K562 (cell line): ENCODE data around the gene DLX2. TPM values are rescaled to one million over a fixed set of nuclear protein-coding genes. Genes with fewer than 3 reads are reported as not detected.

Source experiments
- ATAC-seq: fragments of 200-7000 bp; cut with Tn5 transposase; 3 replicates; pipeline ENCODE4 v1.9.1; 2020; ENCODE audit warnings: moderate library complexity
- BruUV-seq: library from RNA; stranded (reverse); fragments of 400-500 nt; replicated peaks from 2 replicates; lab custom pipeline; 2021; lab: Mats Ljungman, UMichigan
- CTCF ChIA-PET: fragments of 300-600 bp; formaldehyde crosslinking; extraction: SDS; loops from one replicate; lab custom pipeline; 2021; ENCODE audit warnings: low intra/inter-chr PET ratio; lab: Yijun Ruan, JAX
- POLR2A ChIA-PET: fragments of 300-600, 350-650 bp; sonication (Branson Sonifier 250); formaldehyde crosslinking; extraction: SDS; loops from one replicate; lab custom pipeline; 2021; ENCODE audit warnings: antibody characterized with exemption, inconsistent platforms; lab: Yijun Ruan, JAX
- DNase-seq, 4 experiments: peaks; one replicate each; pipeline versions ENCODE4 v3.0.0 to v3.0.0-alpha.2; 2011 to 2018; ENCODE audit warnings: low spot score in 3 of 4, mixed read lengths in 3 of 4; ENCODE audit errors: extremely low read depth in 1 of 4
- FAIRE-seq: peaks from 2 replicates; lab custom pipeline; 2011; peaks lifted over from hg19 to GRCh38; lab: Jason Lieb, UNC
- H2AFZ ChIP-seq: 2 replicates; pipeline ENCODE4 v1.6.0; 2011; ENCODE audit warnings: low read depth, low read length, control low read depth, inconsistent platforms
- H3K27ac ChIP-seq: fragments of 200-600 bp; 3 replicates; pipeline ENCODE4 v1.8.0; 2011; ENCODE audit warnings: low read depth, mild to moderate bottlenecking, control low read depth, inconsistent platforms, low read length, moderate library complexity, mixed read lengths; ENCODE audit errors: extremely low read depth
- H3K27me3 ChIP-seq, 2 experiments: fragments of 300-600 bp in 1 of 2; 2 replicates in 1 of 2; 3 replicates in 1 of 2; pipeline versions ENCODE4 v1.6.0 to v1.8.0; 2011; ENCODE audit warnings: inconsistent platforms in 2 of 2, low read length in 2 of 2, mild to moderate bottlenecking in 1 of 2, mixed read lengths in 1 of 2, moderate library complexity in 1 of 2; ENCODE audit not compliant: control insufficient read depth in 2 of 2, insufficient read depth in 2 of 2
- H3K36me3 ChIP-seq: fragments of 300-600 bp; 3 replicates; pipeline ENCODE4 v1.8.0; 2011; ENCODE audit warnings: mild to moderate bottlenecking, low read length, inconsistent platforms; ENCODE audit not compliant: control insufficient read depth, insufficient read depth
- H3K4me1 ChIP-seq, 2 experiments: fragments of 200-600 bp in 1 of 2; replicated peaks in 1 of 2; 2 replicates in 1 of 2; 3 replicates in 1 of 2; pipeline versions ENCODE4 v1.5.1 to v1.8.0; 2011; ENCODE audit warnings: inconsistent platforms in 2 of 2, low read length in 2 of 2, mild to moderate bottlenecking in 1 of 2, mixed read lengths in 1 of 2, moderate library complexity in 1 of 2; ENCODE audit not compliant: control insufficient read depth in 2 of 2, insufficient read depth in 2 of 2
- H3K4me2 ChIP-seq: 2 replicates; pipeline ENCODE4 v1.6.1; 2011; ENCODE audit warnings: low read length, control low read depth, inconsistent platforms, mixed read lengths; ENCODE audit not compliant: insufficient read depth
- H3K4me3 ChIP-seq: fragments of 200-600 bp; sonication (generic), shearing (Covaris generic); 2 replicates; pipeline ENCODE4 v1.5.1; 2016; ENCODE audit warnings: control low read depth, inconsistent platforms
- H3K79me2 ChIP-seq: fragments of 200-600 bp; 3 replicates; pipeline ENCODE4 v1.8.0; 2011; ENCODE audit warnings: low read length, inconsistent platforms; ENCODE audit not compliant: control insufficient read depth, insufficient read depth
- H3K9ac ChIP-seq, 2 experiments: 2 replicates each; pipeline versions ENCODE4 v1.6.0 to v1.6.1; 2011; ENCODE audit warnings: low read depth in 2 of 2, low read length in 2 of 2, control low read depth in 1 of 2, inconsistent platforms in 1 of 2, mild to moderate bottlenecking in 1 of 2, mixed read lengths in 1 of 2; ENCODE audit not compliant: insufficient read depth in 1 of 2
- H3K9me1 ChIP-seq: one replicate; pipeline ENCODE4 v1.6.0; 2011; ENCODE audit warnings: inconsistent platforms, mild to moderate bottlenecking, low read length, moderate library complexity; ENCODE audit not compliant: control insufficient read depth, insufficient read depth
- H3K9me3 ChIP-seq: replicated peaks from 2 replicates; pipeline ENCODE4 v1.5.1; 2011; ENCODE audit warnings: low read depth, low read length, inconsistent platforms; ENCODE audit not compliant: control insufficient read depth, insufficient read depth
- H4K20me1 ChIP-seq: replicated peaks from 2 replicates; pipeline ENCODE4 v1.6.1; 2011; ENCODE audit warnings: low read length, inconsistent platforms, mixed read lengths; ENCODE audit not compliant: control insufficient read depth, insufficient read depth
- HDAC2 ChIP-seq: fragments of 450-650 bp; IDR thresholded peaks from 2 replicates; pipeline ENCODE4 v1.6.1; 2016; ENCODE audit warnings: mild to moderate bottlenecking
- ILF3 ChIP-seq: fragments of 450-650 bp; IDR thresholded peaks from 2 replicates; pipeline ENCODE4 v1.6.1; 2018; ENCODE audit warnings: antibody characterized with exemption, mild to moderate bottlenecking, moderate library complexity, borderline replicate concordance
- IRF1 ChIP-seq: sonication (generic); formaldehyde crosslinking; IDR thresholded peaks from 2 replicates; pipeline ENCODE4 v1.8.0; 2022; ENCODE audit warnings: missing genetic modification reagents, mild to moderate bottlenecking, borderline replicate concordance
- JUNB ChIP-seq: fragments of 450-650 bp; formaldehyde crosslinking; conservative IDR thresholded peaks from 2 replicates; pipeline ENCODE4 v1.4.0; 2020; ENCODE audit warnings: mild to moderate bottlenecking
- MCM7 ChIP-seq, 2 experiments: fragments of 450-650 bp; IDR thresholded peaks; 2 replicates each; pipeline ENCODE4 v1.6.1; 2016 to 2018
- NFATC3 ChIP-seq: fragments of 450-650 bp; IDR thresholded peaks from 2 replicates; pipeline ENCODE4 v1.6.1; 2017; ENCODE audit warnings: mild to moderate bottlenecking
- NUFIP1 ChIP-seq: fragments of 450-650 bp; IDR thresholded peaks from 2 replicates; pipeline ENCODE4 v1.6.1; 2018; ENCODE audit not compliant: partially characterized antibody
- PTTG1 ChIP-seq: fragments of 450-650 bp; IDR thresholded peaks from 2 replicates; pipeline ENCODE4 v1.6.1; 2016; ENCODE audit warnings: low read depth, mild to moderate bottlenecking, missing genetic modification characterization, missing compliant biosample characterization
- RBM39 ChIP-seq: fragments of 200-400 bp; formaldehyde crosslinking; optimal IDR thresholded peaks from 2 replicates; pipeline ENCODE3; 2018; ENCODE audit warnings: low read depth, low read length
- RNF219 ChIP-seq: fragments of 250-450 bp; sonication (Bioruptor Pico); IDR thresholded peaks from 2 replicates; pipeline ENCODE4 v1.5.0; 2022; ENCODE audit warnings: mild to moderate bottlenecking
- SLC30A9 ChIP-seq: fragments of 250-450 bp; sonication (Bioruptor Pico); IDR thresholded peaks from 2 replicates; pipeline ENCODE4 v1.8.0; 2022; ENCODE audit warnings: mild to moderate bottlenecking, moderate library complexity
- TBP ChIP-seq: optimal IDR thresholded peaks from 2 replicates; pipeline ENCODE3; 2011; ENCODE audit warnings: low read depth, low read length, improper control_type of control experiment
- THAP7 ChIP-seq: fragments of 250-450 bp; sonication (Bioruptor Pico); IDR thresholded peaks from 2 replicates; pipeline ENCODE4 v1.5.0; 2021
- ZBTB2 ChIP-seq: fragments of 450-650 bp; IDR thresholded peaks from 2 replicates; pipeline ENCODE4 v1.6.1; 2016; ENCODE audit warnings: antibody characterized with exemption
- ZC3H4 ChIP-seq: sonication (generic); formaldehyde crosslinking; IDR thresholded peaks from 2 replicates; pipeline ENCODE4 v1.9.0; 2021; ENCODE audit warnings: missing genetic modification reagents, borderline replicate concordance
- ZFP36 ChIP-seq: fragments of 150-350 bp; IDR thresholded peaks from 2 replicates; pipeline ENCODE4 v1.6.1; 2018; ENCODE audit warnings: low read length, low read depth; ENCODE audit not compliant: partially characterized antibody
- ZNF263 ChIP-seq: sonication (generic); formaldehyde crosslinking; IDR thresholded peaks from 2 replicates; pipeline ENCODE4 v1.8.0; 2022; ENCODE audit warnings: mild to moderate bottlenecking, missing genetic modification reagents, borderline replicate concordance
- WGBS: fragments of 100-300 bp; shearing (Covaris generic); methylation state at CpG from one replicate; pipeline ENCODE4 v1.1.6; 2016; ENCODE audit warnings: low coverage, mixed read lengths; ENCODE audit not compliant: insufficient coverage; ENCODE audit errors: missing lambda C conversion rate; 5-methylcytosine and 5-hydroxymethylcytosine counted together
- in situ Hi-C: fragments of 300-500 bp; cut with MboI; formaldehyde crosslinking; loops from 4 replicates; pipeline ENCODE4 v1.15.0; 2018; ENCODE audit warnings: inconsistent platforms, mixed read lengths
- intact Hi-C: fragments of 100-400 bp; cut with micrococcal nuclease; formaldehyde crosslinking; loops from 2 replicates; pipeline ENCODE4 v1.14.2; 2022
- polyA plus RNA-seq, 8 experiments: library from polyadenylated mRNA; depleted of rRNA in 4 of 8; stranded (reverse) in 5 of 8; unstranded in 3 of 8; fragments of >200 nt; fragmentation: Nextera tagmentation in 2 of 8; fragmentation: Illumina TruSeq in 1 of 8; extraction: Ambion mirVana in 2 of 8; extraction: Trizol in 1 of 8; gene quantifications; 2 replicates each; pipeline versions ENCODE4 v1.2.1 to v1.2.3, GENCODE V29; 2011 to 2014; ENCODE audit warnings: inconsistent platforms in 1 of 8, missing spikeins in 1 of 8
- total RNA-seq, 7 experiments: library from RNA; depleted of rRNA in 6 of 7; stranded (reverse); fragments of >200 nt in 6 of 7; fragmentation: Illumina TruSeq in 2 of 7; extraction: Trizol in 2 of 7; gene quantifications; 2 replicates each; pipeline versions ENCODE4 v1.2.1 to v1.2.3, GENCODE V29; 2011 to 2021; ENCODE audit warnings: low replicate concordance in 1 of 7

The DLX2 gene
- total and polyA plus RNA-seq, 9 of the 15 experiments (the other 6 are each of a cell fraction or from before 2014, with no cell fraction given): 0.14 to 4.3 (median 0.86) TPM

- BruUV-seq: no TSS peak
- Histone ChIP-seq H3K4me2 (no peak overlapping the region), H3K27ac (no peak overlapping the region), H3K9me3 (no peaks in the 10 kb centered on the region; the same call in 1 of the 2 replicates), H3K4me3 (no peak overlapping the region), H3K9me1 (no peaks in the 10 kb centered on the region), H3K79me2 (no peaks in the 10 kb centered on the region), H4K20me1 (no peaks in the 10 kb centered on the region), H3K27me3 (no peaks in the 10 kb centered on the region), H3K9ac (peak overlapping the region in 1 of 2 experiments; percentile 18; a peak in 1 of 4 replicates), H3K36me3 (no peaks in the 10 kb centered on the region), H2AFZ (no peak overlapping the region), H3K4me1 (peaks cover 4 to 57% of the 10 kb centered on the region in 2 experiments)
- 54% methylated on average over 23 of the region's 23 CpGs for WGBS
- intact Hi-C loops: loop anchor here (10.0 kb wide), 1 partner anchor 181 kb away; the partner anchor contains the start of gene HAT1
- ChIA-PET CTCF (interaction anchor here (4.4 to 5.8 kb wide), 2 partner anchors 294 to 399 kb away, joined by 42 to 74 read pairs; no protein-coding TSS in a partner anchor), POLR2A (interaction anchor here (0.9 to 1.6 kb wide), 2 partner anchors 8 to 17 kb away, joined by 4 to 6 read pairs; no protein-coding TSS in a partner anchor)
- DNase-seq (peak in 1 of 4 experiments; percentile 10), FAIRE-seq (peak; percentile 35), ATAC-seq (no peak)
- TF ChIP-seq NFATC3: no peak
- no peak for TF ChIP-seq HDAC2
- no peak for TF ChIP-seq PTTG1 (tag)
- no peak for TF ChIP-seq NUFIP1
- no peak for TF ChIP-seq RNF219
- TF ChIP-seq ZFP36: no peak
- TF ChIP-seq ZNF263 (CRISPR knock-in tag): no peak
- no peak for TF ChIP-seq THAP7 (CRISPR knock-in tag)
- TF ChIP-seq ZBTB2: no peak
- no peak for TF ChIP-seq JUNB
- TF ChIP-seq MCM7 (IDR thresholded peaks at IDR 0.05): no peak
- TF ChIP-seq TBP: no peak
- TF ChIP-seq IRF1 (CRISPR knock-in tag): no peak
- TF ChIP-seq ZC3H4: no peak
- TF ChIP-seq SLC30A9 (CRISPR knock-in tag): no peak
- TF ChIP-seq RBM39: no peak
- TF ChIP-seq ILF3: no peak
- in situ Hi-C loops: loop anchor here (5.0 to 25.0 kb wide), 4 partner anchors 288 to 1143 kb away; no protein-coding TSS in a partner anchor
Measured at GRCh38 chr2:172105471-172106107, 2.9 kb upstream of the DLX2 start.
